Parathyroid adenoma (tissue), 2 donors: ENCODE results near the gene PDIA5.

ENCODE experiments used
- H2AFZ ChIP-seq: fragments of 300-600 bp; sonication (generic); one replicate; pipeline ENCODE4 v1.7.0; 2017; ENCODE audit warnings: antibody characterized with exemption, mild to moderate bottlenecking
- H3K27ac ChIP-seq: fragments of 300-600 bp; sonication (generic); one replicate; pipeline ENCODE4 v1.7.0; 2017
- H3K27me3 ChIP-seq: fragments of 300-600 bp; sonication (generic); one replicate; pipeline ENCODE4 v1.7.0; 2017; ENCODE audit warnings: low read length; ENCODE audit not compliant: control insufficient read depth, insufficient read depth
- H3K36me3 ChIP-seq: fragments of 300-600 bp; sonication (generic); one replicate; pipeline ENCODE4 v1.7.0; 2017; ENCODE audit warnings: low read length; ENCODE audit not compliant: control insufficient read depth, insufficient read depth
- H3K4me1 ChIP-seq: fragments of 300-600 bp; sonication (generic); one replicate; pipeline ENCODE4 v1.7.0; 2017; ENCODE audit warnings: control low read depth
- H3K4me2 ChIP-seq: fragments of 300-600 bp; sonication (generic); one replicate; pipeline ENCODE4 v1.7.0; 2017; ENCODE audit warnings: low read length
- H3K4me3 ChIP-seq: fragments of 300-600 bp; sonication (generic); one replicate; pipeline ENCODE4 v1.7.0; 2017; ENCODE audit warnings: low read depth, low read length
- H3K79me2 ChIP-seq: fragments of 300-600 bp; sonication (generic); one replicate; pipeline ENCODE4 v1.7.0; 2017; ENCODE audit warnings: control low read depth
- H3K9ac ChIP-seq: fragments of 300-600 bp; sonication (generic); one replicate; pipeline ENCODE4 v1.7.0; 2017; ENCODE audit warnings: mild to moderate bottlenecking
- H3K9me3 ChIP-seq: fragments of 300-600 bp; sonication (generic); one replicate; pipeline ENCODE4 v1.7.0; 2017; ENCODE audit warnings: low read length; ENCODE audit not compliant: control insufficient read depth
- TF ChIP-seq, protein P1 (sequence below): fragments of 300-600 bp; sonication (generic); IDR thresholded peaks from one replicate; pipeline ENCODE4 v1.7.0; 2017; ENCODE audit warnings: antibody characterized with exemption, mild to moderate bottlenecking
- donor health status: primary hyperparathyroidism.

The PDIA5 gene

DNA sequence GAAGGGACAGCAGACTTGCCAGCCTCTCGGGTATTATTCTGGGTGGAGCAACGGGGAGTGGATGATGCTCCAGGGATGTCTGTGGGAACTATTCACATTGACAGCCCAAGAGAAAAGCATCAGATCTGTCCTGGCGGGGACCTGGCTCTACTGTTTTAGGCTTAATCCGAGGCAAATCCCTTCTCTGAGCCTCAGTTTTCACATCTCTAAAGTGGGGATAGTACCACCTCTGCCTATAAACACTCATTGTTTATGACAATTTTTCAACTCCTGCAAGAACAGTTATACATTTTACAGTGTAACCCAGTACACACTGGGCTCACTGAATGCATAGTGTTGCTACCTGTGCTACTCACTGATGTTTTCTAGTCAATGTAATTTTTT, 9.3 kb downstream of the PDIA5 start:
- H3K36me3 ChIP-seq, result no peaks in the 10 kb centered on the region
- TF ChIP-seq, protein P1, sequence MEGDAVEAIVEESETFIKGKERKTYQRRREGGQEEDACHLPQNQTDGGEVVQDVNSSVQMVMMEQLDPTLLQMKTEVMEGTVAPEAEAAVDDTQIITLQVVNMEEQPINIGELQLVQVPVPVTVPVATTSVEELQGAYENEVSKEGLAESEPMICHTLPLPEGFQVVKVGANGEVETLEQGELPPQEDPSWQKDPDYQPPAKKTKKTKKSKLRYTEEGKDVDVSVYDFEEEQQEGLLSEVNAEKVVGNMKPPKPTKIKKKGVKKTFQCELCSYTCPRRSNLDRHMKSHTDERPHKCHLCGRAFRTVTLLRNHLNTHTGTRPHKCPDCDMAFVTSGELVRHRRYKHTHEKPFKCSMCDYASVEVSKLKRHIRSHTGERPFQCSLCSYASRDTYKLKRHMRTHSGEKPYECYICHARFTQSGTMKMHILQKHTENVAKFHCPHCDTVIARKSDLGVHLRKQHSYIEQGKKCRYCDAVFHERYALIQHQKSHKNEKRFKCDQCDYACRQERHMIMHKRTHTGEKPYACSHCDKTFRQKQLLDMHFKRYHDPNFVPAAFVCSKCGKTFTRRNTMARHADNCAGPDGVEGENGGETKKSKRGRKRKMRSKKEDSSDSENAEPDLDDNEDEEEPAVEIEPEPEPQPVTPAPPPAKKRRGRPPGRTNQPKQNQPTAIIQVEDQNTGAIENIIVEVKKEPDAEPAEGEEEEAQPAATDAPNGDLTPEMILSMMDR, result no peak
- no peak overlapping the region for H2AFZ ChIP-seq
- no peak overlapping the region for H3K4me2 ChIP-seq
- peaks cover 16% of the 10 kb centered on the region for H3K4me1 ChIP-seq
- H3K27me3 ChIP-seq, result no peaks in the 10 kb centered on the region
- no peak overlapping the region for H3K4me3 ChIP-seq
- H3K9ac ChIP-seq, result no peak overlapping the region
- peak overlapping the region; percentile 52 for H3K27ac ChIP-seq
- no peaks in the 10 kb centered on the region for H3K9me3 ChIP-seq
- peaks cover 9% of the 10 kb centered on the region for H3K79me2 ChIP-seq

DNA sequence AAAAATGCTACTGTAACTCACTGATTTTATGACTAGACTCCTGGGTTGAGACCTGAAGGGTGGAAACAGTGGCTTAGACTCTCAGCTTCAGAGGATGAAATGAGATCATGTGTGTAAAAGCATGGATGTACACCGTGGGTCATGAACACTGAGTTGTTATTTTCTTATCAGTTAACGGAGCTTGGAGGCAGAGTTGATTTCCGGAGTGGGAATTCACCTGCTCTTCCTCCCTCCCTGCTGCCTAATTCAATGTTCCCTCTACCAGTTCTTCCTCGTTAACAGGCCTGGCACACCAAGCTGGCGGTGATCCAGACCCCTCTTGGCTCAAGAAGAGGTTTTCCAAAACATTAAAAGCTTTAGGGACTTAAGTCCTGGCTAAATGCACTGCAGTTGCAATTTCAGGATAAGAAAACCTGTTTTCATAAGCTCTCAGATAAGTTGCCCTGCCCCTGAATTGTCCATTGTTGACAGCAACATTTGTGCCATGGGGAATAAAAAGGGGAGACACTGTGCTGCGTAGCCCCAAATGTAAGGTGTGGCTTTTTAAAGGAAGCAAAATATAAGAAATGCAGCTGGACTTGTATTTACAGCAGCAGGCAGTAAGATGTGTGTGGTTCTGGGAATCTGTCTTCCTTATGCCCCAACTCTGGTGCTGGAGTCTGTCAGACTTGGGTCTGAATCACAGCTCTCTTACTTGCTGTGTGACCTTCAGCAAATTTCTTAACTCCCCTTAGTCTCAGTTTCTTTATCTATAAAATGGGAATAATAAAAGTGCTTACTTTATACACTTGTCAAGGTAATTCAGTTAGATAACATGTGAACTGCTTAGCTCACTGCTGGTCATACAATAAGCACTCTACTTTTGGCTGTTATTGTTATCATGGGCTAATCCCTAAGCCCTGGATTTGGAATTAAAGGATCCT, 9.9 kb downstream of the PDIA5 start:
- peak overlapping the region; percentile 52 for H3K27ac ChIP-seq

DNA sequence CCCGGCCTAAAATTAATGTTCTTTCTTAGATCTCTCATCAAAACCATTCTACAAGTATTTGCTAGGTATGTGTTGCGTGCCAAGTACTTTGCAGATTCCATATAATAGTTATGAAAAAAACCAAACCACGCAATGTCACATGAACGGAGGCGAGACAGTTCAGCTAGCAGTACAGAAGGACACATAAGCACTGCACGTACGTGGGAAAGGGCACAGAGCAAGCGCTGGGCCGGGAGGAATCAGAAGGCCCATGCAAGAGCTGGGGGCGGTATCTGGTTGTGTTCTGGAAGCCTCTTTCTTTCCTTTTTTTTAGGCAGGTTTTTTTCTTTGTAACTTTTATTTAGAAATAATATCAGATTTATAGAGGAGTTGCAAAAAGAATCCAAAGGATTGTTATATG, 11.3 kb downstream of the PDIA5 start:
- Histone ChIP-seq H3K79me2 (peaks cover 17% of the 10 kb centered on the region), H3K4me2 (no peak overlapping the region), H3K27ac (no peak overlapping the region), H3K36me3 (no peaks in the 10 kb centered on the region), H2AFZ (no peak overlapping the region), H3K4me1 (peaks cover 15% of the 10 kb centered on the region), H3K9ac (no peak overlapping the region), H3K27me3 (no peaks in the 10 kb centered on the region), H3K9me3 (no peaks in the 10 kb centered on the region), H3K4me3 (no peak overlapping the region)
- TF ChIP-seq, protein P1, result no peak

More for the DNA sequence above, 9.9 kb downstream of the PDIA5 start:
- Histone ChIP-seq H3K27me3 (no peaks in the 10 kb centered on the region), H2AFZ (peak overlapping the region; percentile 30), H3K4me2 (peak overlapping the region; percentile 39), H3K36me3 (no peaks in the 10 kb centered on the region), H3K4me3 (no peak overlapping the region), H3K9ac (no peak overlapping the region), H3K4me1 (peaks cover 12% of the 10 kb centered on the region), H3K79me2 (peaks cover 9% of the 10 kb centered on the region), H3K9me3 (no peaks in the 10 kb centered on the region)
- TF ChIP-seq, protein P1, result no peak

DNA sequence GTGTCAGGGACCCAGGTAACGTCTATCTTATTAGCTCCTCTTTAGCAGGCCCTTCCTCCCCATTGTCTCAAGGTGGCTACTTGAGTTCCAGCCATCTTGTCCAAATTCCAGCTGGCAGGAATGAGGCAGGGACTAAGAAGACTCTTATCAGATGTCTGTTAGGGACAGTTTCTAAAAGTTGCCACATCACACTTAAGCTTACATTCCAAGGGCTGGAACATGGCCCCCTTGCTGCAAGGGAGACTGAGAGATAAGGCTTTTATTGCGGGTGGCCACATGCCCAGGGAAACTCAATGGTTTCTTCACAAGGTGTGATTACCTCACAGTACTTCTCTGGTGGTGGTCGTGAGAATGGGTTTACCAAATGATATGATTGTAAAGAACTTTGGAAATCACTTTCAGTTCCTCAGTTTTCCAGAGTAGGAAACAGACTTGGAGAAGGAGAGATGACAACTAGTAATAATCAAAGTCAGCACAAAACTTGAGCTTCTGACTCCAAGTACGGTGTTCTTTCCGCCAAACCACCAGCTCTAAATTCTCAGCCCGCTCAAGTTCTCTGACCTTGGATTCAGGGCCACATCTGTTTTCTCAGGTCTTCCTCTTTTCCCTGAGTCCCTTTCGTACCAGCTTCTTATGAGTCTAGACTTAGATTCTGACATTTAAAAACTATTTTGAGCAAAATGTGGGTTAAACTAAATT, 14.2 kb downstream of the PDIA5 start:
- no peak overlapping the region for H3K9ac ChIP-seq
- no peaks in the 10 kb centered on the region for H3K9me3 ChIP-seq
- H3K27ac ChIP-seq, result no peak overlapping the region
- H3K4me3 ChIP-seq, result peak overlapping the region; percentile 35
- TF ChIP-seq, protein P1, result no peak
- no peak overlapping the region for H2AFZ ChIP-seq
- H3K79me2 ChIP-seq, result peaks cover 17% of the 10 kb centered on the region
- H3K27me3 ChIP-seq, result no peaks in the 10 kb centered on the region
- H3K4me2 ChIP-seq, result peak overlapping the region; percentile 45
- peaks cover 31% of the 10 kb centered on the region for H3K4me1 ChIP-seq
- no peaks in the 10 kb centered on the region for H3K36me3 ChIP-seq
